HepG2 (cell line): ENCODE results near the gene SFI1. TPM values are rescaled to one million over a fixed set of nuclear protein-coding genes. Genes with fewer than 3 reads are reported as not detected.

Source experiments
- CHD4 ChIP-seq: fragments of 200-600 bp; sonication (generic); IDR thresholded peaks from 2 replicates; pipeline ENCODE4 v1.7.0; 2017; ENCODE audit warnings: mild to moderate bottlenecking, low read length, borderline replicate concordance
- FOXA3 ChIP-seq: IDR thresholded peaks from 2 replicates; pipeline ENCODE4 v1.6.1; 2016; ENCODE audit warnings: missing genetic modification reagents, missing compliant biosample characterization
- FOXJ3 ChIP-seq: sonication (generic); formaldehyde crosslinking; IDR thresholded peaks from 2 replicates; pipeline ENCODE4 v1.4.0; 2020; ENCODE audit warnings: missing genetic modification reagents, mild to moderate bottlenecking, borderline replicate concordance
- HNF1B ChIP-seq: sonication (generic); formaldehyde crosslinking; IDR thresholded peaks from 2 replicates; pipeline ENCODE4 v1.5.1; 2020; ENCODE audit warnings: mild to moderate bottlenecking, moderate library complexity, missing genetic modification reagents
- KMT2B ChIP-seq: IDR thresholded peaks from 2 replicates; pipeline ENCODE4 v1.6.1; 2016; ENCODE audit warnings: missing genetic modification reagents, missing compliant biosample characterization
- MED1 ChIP-seq: sonication (generic); formaldehyde crosslinking; IDR thresholded peaks from 2 replicates; pipeline ENCODE4 v1.4.0; 2020; ENCODE audit warnings: missing genetic modification reagents
- NFKBIZ ChIP-seq: IDR thresholded peaks from 2 replicates; pipeline ENCODE4 v1.6.1; 2018; ENCODE audit warnings: missing genetic modification reagents, missing compliant biosample characterization
- NR2F1 ChIP-seq, 2 experiments: fragments of 450-650 bp in 1 of 2; formaldehyde crosslinking in 1 of 2; IDR thresholded peaks; 2 replicates each; pipeline versions ENCODE4 v1.5.0 to v1.6.1; 2016 to 2020; ENCODE audit warnings: mild to moderate bottlenecking in 1 of 2, missing compliant biosample characterization in 1 of 2, missing genetic modification reagents in 1 of 2, moderate library complexity in 1 of 2
- RXRA ChIP-seq: sonication (generic); formaldehyde crosslinking; IDR thresholded peaks from 2 replicates; pipeline ENCODE4 v1.5.1; 2020; ENCODE audit warnings: missing genetic modification reagents
- TAF1 ChIP-seq: sonication (generic); formaldehyde crosslinking; IDR thresholded peaks from 2 replicates; pipeline ENCODE4 v1.4.0; 2020; ENCODE audit warnings: missing genetic modification reagents
- ZEB1 ChIP-seq: IDR thresholded peaks from 2 replicates; pipeline ENCODE4 v1.6.1; 2012; ENCODE audit warnings: mild to moderate bottlenecking, low read depth, inconsistent platforms; ENCODE audit not compliant: insufficient replicate concordance
- ZFP90 ChIP-seq: sonication (generic); formaldehyde crosslinking; IDR thresholded peaks from 2 replicates; pipeline ENCODE4 v1.8.0; 2022; ENCODE audit warnings: missing genetic modification reagents, mild to moderate bottlenecking, inconsistent platforms, borderline replicate concordance
- ZKSCAN5 ChIP-seq: sonication (generic); formaldehyde crosslinking; IDR thresholded peaks from 2 replicates; pipeline ENCODE4 v1.5.1; 2020; ENCODE audit warnings: mild to moderate bottlenecking, missing genetic modification reagents
- ZNF263 ChIP-seq: sonication (generic); formaldehyde crosslinking; IDR thresholded peaks from 2 replicates; pipeline ENCODE4 v1.4.0; 2020; ENCODE audit warnings: missing genetic modification reagents
- ZNF281 ChIP-seq: sonication (generic); formaldehyde crosslinking; IDR thresholded peaks from 2 replicates; pipeline ENCODE4 v1.4.0; 2020; ENCODE audit warnings: missing genetic modification reagents, borderline replicate concordance
- ZNF30 ChIP-seq: sonication (generic); formaldehyde crosslinking; IDR thresholded peaks from 2 replicates; pipeline ENCODE4 v1.5.0; 2020; ENCODE audit warnings: mild to moderate bottlenecking, missing genetic modification reagents
- ZNF644 ChIP-seq: IDR thresholded peaks from 2 replicates; pipeline ENCODE4 v1.6.1; 2016; ENCODE audit warnings: low read depth
- polyA plus RNA-seq, 8 experiments: library from polyadenylated mRNA; depleted of rRNA in 3 of 8; stranded (reverse) in 7 of 8; unstranded in 1 of 8; fragments of >200 nt; fragmentation: Illumina TruSeq in 4 of 8; extraction: Trizol in 4 of 8; gene quantifications; 2 replicates each; pipeline versions ENCODE4 v1.2.1 to v1.2.3, GENCODE V29; 2011 to 2016; ENCODE audit warnings: low read depth in 4 of 8, missing spikeins in 1 of 8, mixed read lengths in 1 of 8; ENCODE audit not compliant: insufficient read depth in 1 of 8
- total RNA-seq, 5 experiments: library from RNA; depleted of rRNA; stranded (reverse); fragments of >200 nt; fragmentation: Illumina TruSeq; extraction: Trizol; gene quantifications; 2 replicates each; pipeline ENCODE4 v1.2.3, GENCODE V29; 2016; ENCODE audit warnings: low read depth in 1 of 5
- TF ChIP-seq, protein P1 (sequence below): sonication (generic); formaldehyde crosslinking; IDR thresholded peaks from 2 replicates; pipeline ENCODE4 v1.4.0; 2020; ENCODE audit warnings: missing genetic modification reagents
- TF ChIP-seq, protein P2 (sequence below): sonication (generic); formaldehyde crosslinking; IDR thresholded peaks from 2 replicates; pipeline ENCODE4 v1.4.0; 2020; ENCODE audit warnings: low read depth, missing genetic modification reagents

SFI1 gene
- total and polyA plus RNA-seq, 2 of the 13 experiments (the other 11 are each of a cell fraction or from before 2014, with no cell fraction given), result 20.5 to 40.1 TPM

DNA sequence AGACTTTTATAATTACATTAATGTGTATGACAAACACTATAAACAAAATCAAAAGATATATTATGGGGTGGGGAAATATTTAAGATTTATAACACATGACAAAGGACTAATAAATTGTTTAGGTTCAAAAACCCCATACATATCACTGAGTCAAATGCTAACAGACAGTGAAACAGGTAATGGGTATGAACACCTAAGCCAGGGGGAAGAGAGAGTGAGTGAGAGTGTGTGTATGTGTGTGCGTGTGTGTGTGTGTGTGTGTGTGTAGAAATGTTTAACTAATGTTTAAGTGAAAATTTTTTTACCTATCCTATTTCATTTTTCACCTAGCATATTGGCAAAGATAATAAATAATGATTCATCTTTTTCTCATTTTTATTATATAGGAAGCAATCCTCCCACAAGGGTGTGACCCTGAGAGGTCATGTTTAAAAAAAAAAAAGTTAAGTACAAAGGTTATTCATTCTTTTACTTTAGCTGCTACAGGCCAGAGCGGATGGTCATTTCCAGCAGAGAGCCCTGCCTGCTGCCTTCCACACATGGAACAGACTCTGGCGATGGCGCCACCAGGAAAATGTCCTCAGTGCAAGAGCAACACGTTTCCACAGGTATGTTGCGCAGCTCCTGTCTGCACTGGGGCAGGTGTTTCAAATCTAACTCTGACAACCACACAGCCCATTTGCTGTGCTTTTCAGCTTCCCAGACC, 92.8 kb downstream of the SFI1 start (continued):
- TF ChIP-seq ZNF281 (peak; percentile 45; the same call in 1 of the 2 replicates), RXRA (peak; percentile 38; the same call in 1 of the 2 replicates), ZNF263 (peak; percentile 27; the same call in 1 of the 2 replicates), NFKBIZ (CRISPR knock-in tag) (peak; percentile 50; the same call in 1 of the 2 replicates), ZKSCAN5 (no peak), TAF1 (peak; percentile 66), ZNF644 (0 out of 2 replicates have a peak, but pooled peaks have one; percentile 25), FOXA3 (CRISPR knock-in tag) (peak; percentile 34; the same call in 1 of the 2 replicates), CHD4 (peak; percentile 51; the same call in 1 of the 2 replicates), NR2F1 (CRISPR knock-in tag; IDR thresholded peaks at IDR 0.05) (peak; percentile 46 to 87; a peak in 3 of 4 replicates), KMT2B (CRISPR knock-in tag) (0 out of 2 replicates have a peak, but pooled peaks have one; percentile 28), FOXJ3 (CRISPR knock-in tag) (0 out of 2 replicates have a peak, but pooled peaks have one; percentile 17), ZEB1 (peak; percentile 44), MED1 (CRISPR knock-in tag) (peak; percentile 69), ZFP90 (CRISPR knock-in tag) (no peak), ZNF30 (CRISPR knock-in tag) (no peak), HNF1B (CRISPR knock-in tag) (no peak)
- TF ChIP-seq, protein P1, sequence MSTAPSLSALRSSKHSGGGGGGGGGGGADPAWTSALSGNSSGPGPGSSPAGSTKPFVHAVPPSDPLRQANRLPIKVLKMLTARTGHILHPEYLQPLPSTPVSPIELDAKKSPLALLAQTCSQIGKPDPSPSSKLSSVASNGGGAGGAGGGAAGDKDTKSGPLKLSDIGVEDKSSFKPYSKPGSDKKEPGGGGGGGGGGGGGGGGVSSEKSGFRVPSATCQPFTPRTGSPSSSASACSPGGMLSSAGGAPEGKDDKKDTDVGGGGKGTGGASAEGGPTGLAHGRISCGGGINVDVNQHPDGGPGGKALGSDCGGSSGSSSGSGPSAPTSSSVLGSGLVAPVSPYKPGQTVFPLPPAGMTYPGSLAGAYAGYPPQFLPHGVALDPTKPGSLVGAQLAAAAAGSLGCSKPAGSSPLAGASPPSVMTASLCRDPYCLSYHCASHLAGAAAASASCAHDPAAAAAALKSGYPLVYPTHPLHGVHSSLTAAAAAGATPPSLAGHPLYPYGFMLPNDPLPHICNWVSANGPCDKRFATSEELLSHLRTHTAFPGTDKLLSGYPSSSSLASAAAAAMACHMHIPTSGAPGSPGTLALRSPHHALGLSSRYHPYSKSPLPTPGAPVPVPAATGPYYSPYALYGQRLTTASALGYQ, result 0 out of 2 replicates have a peak, but pooled peaks have one; percentile 36
- TF ChIP-seq, protein P2, sequence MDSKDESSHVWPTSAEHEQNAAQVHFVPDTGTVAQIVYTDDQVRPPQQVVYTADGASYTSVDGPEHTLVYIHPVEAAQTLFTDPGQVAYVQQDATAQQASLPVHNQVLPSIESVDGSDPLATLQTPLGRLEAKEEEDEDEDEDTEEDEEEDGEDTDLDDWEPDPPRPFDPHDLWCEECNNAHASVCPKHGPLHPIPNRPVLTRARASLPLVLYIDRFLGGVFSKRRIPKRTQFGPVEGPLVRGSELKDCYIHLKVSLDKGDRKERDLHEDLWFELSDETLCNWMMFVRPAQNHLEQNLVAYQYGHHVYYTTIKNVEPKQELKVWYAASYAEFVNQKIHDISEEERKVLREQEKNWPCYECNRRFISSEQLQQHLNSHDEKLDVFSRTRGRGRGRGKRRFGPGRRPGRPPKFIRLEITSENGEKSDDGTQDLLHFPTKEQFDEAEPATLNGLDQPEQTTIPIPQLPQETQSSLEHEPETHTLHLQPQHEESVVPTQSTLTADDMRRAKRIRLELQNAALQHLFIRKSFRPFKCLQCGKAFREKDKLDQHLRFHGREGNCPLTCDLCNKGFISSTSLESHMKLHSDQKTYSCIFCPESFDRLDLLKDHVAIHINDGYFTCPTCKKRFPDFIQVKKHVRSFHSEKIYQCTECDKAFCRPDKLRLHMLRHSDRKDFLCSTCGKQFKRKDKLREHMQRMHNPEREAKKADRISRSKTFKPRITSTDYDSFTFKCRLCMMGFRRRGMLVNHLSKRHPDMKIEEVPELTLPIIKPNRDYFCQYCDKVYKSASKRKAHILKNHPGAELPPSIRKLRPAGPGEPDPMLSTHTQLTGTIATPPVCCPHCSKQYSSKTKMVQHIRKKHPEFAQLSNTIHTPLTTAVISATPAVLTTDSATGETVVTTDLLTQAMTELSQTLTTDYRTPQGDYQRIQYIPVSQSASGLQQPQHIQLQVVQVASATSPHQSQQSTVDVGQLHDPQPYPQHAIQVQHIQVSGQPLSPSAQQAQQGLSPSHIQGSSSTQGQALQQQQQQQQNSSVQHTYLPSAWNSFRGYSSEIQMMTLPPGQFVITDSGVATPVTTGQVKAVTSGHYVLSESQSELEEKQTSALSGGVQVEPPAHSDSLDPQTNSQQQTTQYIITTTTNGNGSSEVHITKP (CRISPR knock-in tag), result 0 out of 2 replicates have a peak, but pooled peaks have one; percentile 27
